Testis (tissue), 3 donors: ENCODE measurements around the gene ERC1. TPM values are rescaled to one million over a fixed set of nuclear protein-coding genes. Genes with fewer than 3 reads are reported as not detected.

Experiments
- DNase-seq: peaks from one replicate; pipeline ENCODE4 v3.0.0-alpha.2; 2019
- H3K27ac ChIP-seq, 2 donors: fragments of 200-600 bp; sonication (generic); one replicate each; pipeline ENCODE4 v1.5.1; 2019
- H3K27me3 ChIP-seq: fragments of 200-600 bp; sonication (generic); one replicate; pipeline ENCODE4 v1.5.1; 2019
- H3K36me3 ChIP-seq: fragments of 200-600 bp; sonication (generic); one replicate; pipeline ENCODE4 v1.5.1; 2017; ENCODE audit warnings: low read depth; ENCODE audit errors: missing control alignments
- H3K4me1 ChIP-seq: fragments of 200-600 bp; sonication (generic); one replicate; pipeline ENCODE4 v1.5.1; 2019
- H3K4me3 ChIP-seq, 2 donors: fragments of 200-600 bp; sonication (generic); one replicate each; pipeline ENCODE4 v1.5.1; 2017 to 2019
- H3K9me3 ChIP-seq: fragments of 200-600 bp; sonication (generic); one replicate; pipeline ENCODE4 v1.5.1; 2017
- POLR2A ChIP-seq: fragments of 450-650 bp; IDR thresholded peaks from one replicate; pipeline ENCODE4 v1.6.1; 2017; ENCODE audit warnings: antibody characterized with exemption, mild to moderate bottlenecking, moderate library complexity
- WGBS, 2 donors: methylation state at CpG; one replicate each; pipeline ENCODE4 v1.1.5; 2018; 5-methylcytosine and 5-hydroxymethylcytosine counted together
- intact Hi-C: fragments of 100-400 bp; cut with DNase I; formaldehyde crosslinking; loops from one replicate; pipeline ENCODE4 v1.15.1; 2023; ENCODE audit warnings: low total_unique reads
- polyA plus RNA-seq: library from polyadenylated mRNA; stranded (reverse); fragments of 350-450 nt; fragmentation: Illumina TruSeq; extraction: RNeasy Lipid Tissue Mini Kit (QIAGEN cat#74804); gene quantifications from one replicate; pipeline ENCODE4 v1.2.3, GENCODE V29; 2014; ENCODE audit warnings: low read depth, low replicate concordance; ENCODE audit not compliant: insufficient read depth
- total RNA-seq, 2 donors: library from RNA; depleted of rRNA; stranded (reverse); fragments of >200 nt; gene quantifications; one replicate each; pipeline ENCODE4 v1.2.3, GENCODE V29; 2016
- TF ChIP-seq, protein P1 (sequence below), 3 experiments: fragments of 450-650 bp in 2 of 3; fragments of 200-600 bp in 1 of 3; sonication (generic) in 1 of 3; IDR thresholded peaks; one replicate each; pipeline ENCODE4 v1.5.1; 2016 to 2019; ENCODE audit warnings: antibody characterized with exemption in 3 of 3, mild to moderate bottlenecking in 2 of 3, moderate library complexity in 1 of 3

Gene ERC1
- total and polyA plus RNA-seq, 3 donors from 2014 or later, result 25.8 to 109 (median 106) TPM

DNA sequence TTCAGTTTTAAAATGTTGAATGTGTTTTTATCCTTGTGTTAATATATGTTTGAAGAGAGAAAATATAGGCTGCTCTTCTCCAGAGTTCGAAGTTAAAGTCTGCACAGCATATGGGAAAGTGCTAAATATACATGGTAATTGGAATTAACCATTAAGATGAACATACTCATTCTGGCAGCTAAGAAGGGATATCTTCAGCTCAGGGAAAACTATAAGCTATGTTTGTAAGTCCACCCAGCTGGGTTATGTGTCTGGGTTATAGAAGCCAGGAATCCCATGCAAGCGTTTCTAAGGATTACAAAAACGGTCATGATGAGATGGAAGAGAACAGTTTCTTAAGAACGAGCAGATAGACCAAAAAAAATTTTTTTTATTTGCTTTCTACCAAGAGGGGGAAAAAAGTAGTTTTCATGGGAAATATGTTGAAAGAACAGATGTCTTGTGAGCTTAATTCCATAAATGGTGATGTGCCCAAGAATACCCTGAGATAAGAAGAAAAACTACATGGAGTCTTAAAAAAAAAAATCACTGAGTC is 404.5 kb downstream of the ERC1 start:
- WGBS, 2 donors, result 65 to 71% methylated on average over 4 of the region's 4 CpGs
- Histone ChIP-seq H3K36me3 (no peaks in the 10 kb centered on the region), H3K27ac (no peak overlapping the region), H3K27me3 (no peaks in the 10 kb centered on the region), H3K9me3 (no peaks in the 10 kb centered on the region), H3K4me1 (no peaks in the 10 kb centered on the region), H3K4me3 (no peak overlapping the region)
- TF ChIP-seq, protein P1, sequence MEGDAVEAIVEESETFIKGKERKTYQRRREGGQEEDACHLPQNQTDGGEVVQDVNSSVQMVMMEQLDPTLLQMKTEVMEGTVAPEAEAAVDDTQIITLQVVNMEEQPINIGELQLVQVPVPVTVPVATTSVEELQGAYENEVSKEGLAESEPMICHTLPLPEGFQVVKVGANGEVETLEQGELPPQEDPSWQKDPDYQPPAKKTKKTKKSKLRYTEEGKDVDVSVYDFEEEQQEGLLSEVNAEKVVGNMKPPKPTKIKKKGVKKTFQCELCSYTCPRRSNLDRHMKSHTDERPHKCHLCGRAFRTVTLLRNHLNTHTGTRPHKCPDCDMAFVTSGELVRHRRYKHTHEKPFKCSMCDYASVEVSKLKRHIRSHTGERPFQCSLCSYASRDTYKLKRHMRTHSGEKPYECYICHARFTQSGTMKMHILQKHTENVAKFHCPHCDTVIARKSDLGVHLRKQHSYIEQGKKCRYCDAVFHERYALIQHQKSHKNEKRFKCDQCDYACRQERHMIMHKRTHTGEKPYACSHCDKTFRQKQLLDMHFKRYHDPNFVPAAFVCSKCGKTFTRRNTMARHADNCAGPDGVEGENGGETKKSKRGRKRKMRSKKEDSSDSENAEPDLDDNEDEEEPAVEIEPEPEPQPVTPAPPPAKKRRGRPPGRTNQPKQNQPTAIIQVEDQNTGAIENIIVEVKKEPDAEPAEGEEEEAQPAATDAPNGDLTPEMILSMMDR (IDR thresholded peaks at IDR 0.05), result no peak
- TF ChIP-seq POLR2A, result no peak
- intact Hi-C loops, result no loop called here
- no peak for DNase-seq

DNA sequence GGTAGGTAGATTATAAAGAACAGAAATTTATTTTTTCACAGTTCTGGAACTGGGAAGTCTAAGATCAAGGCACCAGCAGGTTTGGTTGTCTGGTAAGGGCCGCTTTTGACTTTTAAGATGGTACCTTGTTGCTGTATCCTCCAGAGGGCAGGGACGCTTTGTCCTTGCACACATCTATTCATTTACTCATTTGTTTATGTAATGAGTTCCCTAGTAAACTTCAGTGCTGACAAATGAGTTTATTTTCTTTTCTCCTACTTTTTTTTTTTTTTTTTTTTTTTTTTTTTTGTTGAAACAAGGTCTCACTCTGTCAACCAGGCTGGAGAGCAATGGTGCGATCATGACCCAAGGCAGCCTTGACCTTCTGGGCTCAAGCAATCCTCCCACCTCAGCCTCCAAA is 407.6 kb downstream of the ERC1 start:
- intact Hi-C loops, result no loop called here
- no peak for DNase-seq
- no peaks in the 10 kb centered on the region for H3K36me3 ChIP-seq
- TF ChIP-seq POLR2A, result no peak
- TF ChIP-seq, protein P1 (IDR thresholded peaks at IDR 0.05), result no peak
- no peaks in the 10 kb centered on the region for H3K9me3 ChIP-seq
- H3K27ac ChIP-seq, result no peak overlapping the region
- H3K4me3 ChIP-seq, result no peak overlapping the region
- no peaks in the 10 kb centered on the region for H3K27me3 ChIP-seq
- 88 to 97% methylated on average over 2 to 3 of the region's 3 CpGs for WGBS, 2 donors
- no peaks in the 10 kb centered on the region for H3K4me1 ChIP-seq

DNA sequence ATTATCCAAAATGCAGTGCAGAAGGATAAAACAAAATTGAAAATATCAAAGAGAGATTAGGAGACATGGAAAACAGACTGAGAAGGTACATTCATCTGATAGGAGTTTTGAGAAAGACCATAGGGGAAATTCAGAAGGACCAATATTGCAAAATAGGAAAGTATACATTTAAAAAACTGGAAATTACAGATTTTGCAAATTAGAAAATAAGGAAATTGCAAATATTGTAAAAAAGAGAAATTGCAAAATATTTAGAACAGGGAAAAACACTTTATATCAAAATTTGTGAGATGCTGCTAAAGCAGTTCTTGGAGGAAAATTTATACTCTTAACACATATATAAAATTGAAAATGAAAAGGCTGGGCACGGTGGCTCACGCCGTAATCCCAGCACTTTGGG is 410.9 kb downstream of the ERC1 start:
- Histone ChIP-seq H3K9me3 (no peaks in the 10 kb centered on the region), H3K4me3 (no peak overlapping the region), H3K4me1 (no peaks in the 10 kb centered on the region), H3K27me3 (no peaks in the 10 kb centered on the region), H3K27ac (no peak overlapping the region), H3K36me3 (no peaks in the 10 kb centered on the region)
- TF ChIP-seq, protein P1 (IDR thresholded peaks at IDR 0.05), result no peak
- TF ChIP-seq POLR2A, result no peak
- no peak for DNase-seq
- intact Hi-C loops, result no loop called here
- 87 to 100% methylated on average over 3 of the region's 3 CpGs for WGBS, 2 donors

DNA sequence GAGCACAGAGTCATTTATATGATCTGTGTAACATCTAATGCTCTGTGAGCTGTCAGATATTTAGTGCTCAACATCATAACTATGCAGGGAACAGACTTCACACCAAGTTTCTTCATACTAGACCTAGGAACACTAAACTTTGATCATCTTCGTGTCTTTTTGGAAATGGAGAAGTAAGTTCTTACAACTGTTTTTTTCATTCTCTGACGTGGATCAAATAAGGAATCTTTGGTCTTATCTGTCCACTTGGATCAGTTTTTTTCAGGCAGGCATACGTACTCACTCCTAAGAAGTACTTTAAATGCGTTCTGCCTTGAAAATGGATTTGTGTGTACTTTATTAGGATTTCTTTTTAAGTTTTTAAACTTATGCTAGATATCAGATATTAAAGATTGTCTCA is 412.4 kb downstream of the ERC1 start:
- TF ChIP-seq, protein P1 (IDR thresholded peaks at IDR 0.05), result no peak
- no peak for TF ChIP-seq POLR2A
- Histone ChIP-seq H3K27me3 (no peaks in the 10 kb centered on the region), H3K9me3 (no peaks in the 10 kb centered on the region), H3K27ac (no peak overlapping the region), H3K4me3 (no peak overlapping the region), H3K4me1 (no peaks in the 10 kb centered on the region), H3K36me3 (no peaks in the 10 kb centered on the region)
- 87 to 88% methylated on average over 4 of the region's 4 CpGs for WGBS, 2 donors
- no peak for DNase-seq
- intact Hi-C loops, result no loop called here

DNA sequence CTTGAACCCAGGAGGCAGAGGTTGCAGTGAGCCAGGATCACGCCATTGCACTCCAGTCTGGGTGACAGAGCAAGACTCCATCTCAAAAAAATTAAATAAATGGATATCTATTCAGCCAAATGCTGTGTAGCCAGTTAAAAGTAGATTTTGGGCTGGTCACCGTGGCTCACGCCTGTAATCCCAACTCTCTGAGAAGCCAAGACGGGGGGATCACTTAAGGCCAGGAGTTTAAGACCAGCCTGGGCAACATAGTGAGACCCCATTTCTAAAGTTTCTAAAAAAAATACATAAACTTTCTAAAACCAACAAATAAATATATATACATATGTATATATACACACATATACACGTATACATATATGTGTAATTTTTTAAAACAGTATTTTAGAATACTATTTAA is 414.6 kb downstream of the ERC1 start:
- H3K9me3 ChIP-seq, result no peaks in the 10 kb centered on the region
- H3K4me1 ChIP-seq, result no peaks in the 10 kb centered on the region
- no peaks in the 10 kb centered on the region for H3K27me3 ChIP-seq
- intact Hi-C loops, result no loop called here
- TF ChIP-seq, protein P1 (IDR thresholded peaks at IDR 0.05), result no peak
- TF ChIP-seq POLR2A, result no peak
- no peak overlapping the region for H3K27ac ChIP-seq
- H3K36me3 ChIP-seq, result no peaks in the 10 kb centered on the region
- WGBS, 2 donors, result 96 to 97% methylated on average over 5 of the region's 5 CpGs
- no peak for DNase-seq
- no peak overlapping the region for H3K4me3 ChIP-seq
